ENCODE data around the gene GPRIN1.

DNA sequence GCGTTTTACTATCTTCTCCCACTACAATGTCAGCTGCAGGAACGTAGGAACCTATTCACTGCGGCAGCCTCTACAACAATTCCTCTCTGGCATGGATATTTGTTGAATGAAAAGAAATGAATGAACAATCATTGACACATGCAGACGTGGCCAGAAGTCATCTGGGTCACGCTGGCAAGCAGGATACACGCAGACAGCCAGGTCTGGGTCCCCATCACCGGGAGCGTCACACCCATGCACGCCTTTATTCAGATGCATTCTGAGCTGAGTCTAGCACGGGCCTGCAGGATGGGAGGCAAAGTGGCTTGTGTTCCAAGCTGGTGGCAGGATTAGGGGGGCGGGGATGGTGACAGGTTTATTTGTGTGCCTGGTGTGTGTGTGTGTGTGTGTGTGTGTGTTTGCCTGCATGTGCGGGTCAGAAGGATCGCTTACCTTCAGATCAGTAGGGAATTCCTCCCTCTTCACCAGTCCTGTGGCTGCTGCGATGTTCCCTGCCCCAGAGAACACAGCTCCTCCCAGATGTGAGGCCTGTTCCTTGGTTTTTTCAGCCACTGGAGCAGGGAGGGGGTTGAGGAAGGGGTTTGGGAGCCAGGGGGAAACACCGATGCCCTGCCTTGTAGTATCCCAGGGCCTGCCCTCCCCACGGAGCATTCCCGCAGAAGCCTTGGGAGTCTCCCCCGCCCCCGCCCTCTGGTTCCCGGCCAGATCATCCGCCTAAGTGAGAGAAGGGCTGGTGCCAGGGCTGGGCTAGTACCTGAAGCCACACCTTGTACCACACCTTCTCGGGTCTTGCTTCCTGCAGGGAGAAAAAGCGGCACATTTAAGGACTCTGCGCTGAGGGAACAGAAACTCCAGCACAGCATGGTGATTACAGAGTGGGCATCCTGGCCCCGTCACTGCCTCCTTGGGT, 16.3 kb upstream of the GPRIN1 start:
- TF ChIP-seq CTCF (IDR thresholded peaks at IDR 0.05; ENCODE audit: insufficient read depth, low read length, poor library complexity, severe bottlenecking) (no peak), EZH2phosphoT487 (conservative IDR thresholded peaks at IDR 0.05; ENCODE audit: low read length) (no peak)

Measured in SU-DHL-6 (cell line).